GM19193 (cell line): ENCODE measurements around the gene CREB3L4.

ENCODE experiments used
- POLR2A ChIP-seq: IDR thresholded peaks from 4 replicates; pipeline ENCODE4 v1.6.1; 2011; ENCODE audit not compliant: insufficient read depth, insufficient read length; ENCODE audit errors: extremely low read depth

Gene CREB3L4

GRCh38 chr1:153962088-153963029 lies 5.3 kb upstream of the CREB3L4 start:
- no peak for TF ChIP-seq POLR2A

DNA sequence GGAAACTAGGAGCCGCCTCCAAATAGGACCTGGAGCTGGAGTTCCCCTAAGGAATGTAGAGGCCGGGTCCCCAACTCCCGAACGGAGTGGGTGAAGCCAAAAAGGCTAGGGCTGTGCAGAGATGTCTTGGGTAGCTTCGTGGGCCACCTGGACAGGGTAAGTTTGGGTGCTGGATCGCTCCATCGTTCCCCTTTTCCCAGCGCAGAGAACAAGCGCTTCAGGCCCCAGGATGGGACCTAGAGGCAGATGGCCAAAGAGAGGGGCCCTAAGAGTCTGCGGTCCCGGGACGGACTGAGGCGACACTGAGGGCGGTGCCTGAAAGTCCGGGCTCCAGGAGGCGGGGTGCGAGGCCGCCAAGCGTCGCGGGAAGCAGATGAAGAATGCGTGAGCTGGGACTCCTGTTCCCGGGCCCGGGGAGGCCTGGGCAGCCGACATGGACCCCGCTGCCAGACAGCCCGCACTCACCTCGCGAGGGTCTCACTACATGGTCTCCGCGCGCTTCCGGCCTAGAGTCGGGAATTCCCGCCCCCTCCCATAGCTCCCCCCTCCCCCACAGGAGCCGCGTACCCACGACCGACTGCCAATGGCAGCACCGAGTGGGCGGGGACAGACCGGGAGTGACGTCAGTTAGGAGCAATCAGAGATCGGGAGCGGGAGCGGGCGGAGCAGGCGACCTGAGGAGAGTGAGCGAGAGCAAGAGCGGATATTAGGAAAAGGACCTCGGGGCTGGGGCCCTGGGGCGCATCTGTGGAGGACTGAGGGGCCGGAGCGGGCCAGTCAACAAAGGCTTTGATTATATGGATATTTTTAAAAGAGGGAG lies 4.5 kb upstream of the CREB3L4 start, which contains the start of gene SLC39A1:
TSS of gene SLC39A1 (minus strand) at position 508 of the 820 bp plus-strand sequence. CDS start 822 bp downstream, outside the sequence.
- TF ChIP-seq POLR2A, result peak; percentile 78

DNA sequence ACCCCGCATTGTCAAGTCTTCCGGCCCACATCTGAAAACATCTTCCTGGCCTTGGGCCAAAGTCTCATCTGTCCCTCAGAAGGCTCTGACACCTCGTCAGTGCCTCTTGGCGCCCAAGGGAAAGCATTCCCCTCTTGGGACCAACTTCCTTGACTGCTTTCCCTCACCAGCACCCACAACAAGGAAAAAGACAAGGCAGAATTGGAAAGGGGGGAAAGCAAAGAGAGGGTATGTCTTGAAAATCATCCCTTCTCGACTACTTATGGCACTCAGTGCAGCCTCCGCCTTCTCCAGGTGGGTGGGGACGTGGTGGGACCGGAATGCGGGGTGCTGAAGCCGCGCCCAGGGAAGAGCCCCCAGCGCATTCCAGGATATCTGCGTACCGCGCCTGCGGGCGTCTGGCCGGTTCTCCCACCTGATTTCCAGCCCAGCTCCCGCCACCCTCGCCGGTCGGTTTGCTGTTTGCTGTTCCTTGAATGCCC lies 3.8 kb upstream of the CREB3L4 start:
- no peak for TF ChIP-seq POLR2A

- no peak for TF ChIP-seq POLR2A
Observed at GRCh38 chr1:153968000-153968363, 280 bp downstream of the CREB3L4 start.

GRCh38 chr1:153968408-153968807 lies 706 bp downstream of the CREB3L4 start:
- TF ChIP-seq POLR2A, result no peak

- no peak for TF ChIP-seq POLR2A
Observed at GRCh38 chr1:153968972-153969371, 1.3 kb downstream of the CREB3L4 start.

- no peak for TF ChIP-seq POLR2A
Observed at GRCh38 chr1:153970346-153970745, 2.6 kb downstream of the CREB3L4 start.

DNA sequence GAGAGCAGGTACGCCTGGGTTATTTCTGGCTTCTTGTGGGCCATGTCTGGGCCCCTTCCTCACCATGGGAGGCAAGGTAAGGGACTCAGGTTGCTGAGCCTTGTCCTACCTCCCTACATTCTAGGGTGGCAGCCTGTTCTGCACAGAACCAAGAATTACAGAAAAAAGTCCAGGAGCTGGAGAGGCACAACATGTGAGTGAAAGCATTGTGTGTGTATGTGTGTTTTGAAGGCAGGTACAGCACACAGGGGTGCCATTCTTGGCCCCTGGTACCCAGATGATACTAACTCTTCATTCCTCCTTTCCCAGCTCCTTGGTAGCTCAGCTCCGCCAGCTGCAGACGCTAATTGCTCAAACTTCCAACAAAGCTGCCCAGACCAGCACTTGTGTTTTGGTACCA lies 5.4 kb downstream of the CREB3L4 start:
- no peak for TF ChIP-seq POLR2A

DNA sequence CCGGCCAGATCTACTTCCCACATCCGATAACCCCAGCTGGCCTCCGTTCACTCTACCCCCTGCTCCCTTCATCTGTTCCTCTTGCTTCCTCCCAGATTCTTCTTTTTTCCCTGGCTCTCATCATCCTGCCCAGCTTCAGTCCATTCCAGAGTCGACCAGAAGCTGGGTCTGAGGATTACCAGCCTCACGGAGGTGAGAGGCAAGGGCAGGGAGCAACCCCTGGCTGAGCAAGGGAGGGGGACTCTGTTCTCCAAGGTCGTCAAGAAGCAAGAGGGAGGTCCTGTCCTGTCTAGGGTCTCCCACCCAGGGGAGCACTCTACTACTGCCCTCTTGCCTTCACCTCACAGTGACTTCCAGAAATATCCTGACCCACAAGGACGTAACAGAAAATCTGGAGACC lies 5.8 kb downstream of the CREB3L4 start:
- no peak for TF ChIP-seq POLR2A

DNA sequence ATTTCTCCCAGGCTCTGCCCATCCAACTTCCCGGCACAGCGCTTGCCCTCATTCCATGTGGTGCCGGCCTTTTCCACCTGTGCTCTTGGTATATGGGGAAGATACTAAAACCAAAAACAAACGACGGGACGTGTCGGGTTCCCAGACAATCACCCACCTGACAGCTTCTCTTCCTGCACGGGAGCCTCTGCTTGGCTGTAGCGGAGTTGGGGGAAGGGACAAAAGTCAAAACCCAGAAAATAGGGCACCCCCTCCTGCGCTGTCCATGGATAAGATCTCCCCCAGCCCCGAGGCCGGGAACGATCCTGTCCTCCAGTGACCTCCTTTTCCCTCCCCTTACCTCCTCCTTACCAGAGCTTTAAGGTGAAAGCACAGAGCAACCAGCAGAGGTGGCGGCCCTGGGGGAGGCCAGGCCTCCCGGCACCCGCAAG lies 9.1 kb downstream of the CREB3L4 start:
- no peak for TF ChIP-seq POLR2A

DNA sequence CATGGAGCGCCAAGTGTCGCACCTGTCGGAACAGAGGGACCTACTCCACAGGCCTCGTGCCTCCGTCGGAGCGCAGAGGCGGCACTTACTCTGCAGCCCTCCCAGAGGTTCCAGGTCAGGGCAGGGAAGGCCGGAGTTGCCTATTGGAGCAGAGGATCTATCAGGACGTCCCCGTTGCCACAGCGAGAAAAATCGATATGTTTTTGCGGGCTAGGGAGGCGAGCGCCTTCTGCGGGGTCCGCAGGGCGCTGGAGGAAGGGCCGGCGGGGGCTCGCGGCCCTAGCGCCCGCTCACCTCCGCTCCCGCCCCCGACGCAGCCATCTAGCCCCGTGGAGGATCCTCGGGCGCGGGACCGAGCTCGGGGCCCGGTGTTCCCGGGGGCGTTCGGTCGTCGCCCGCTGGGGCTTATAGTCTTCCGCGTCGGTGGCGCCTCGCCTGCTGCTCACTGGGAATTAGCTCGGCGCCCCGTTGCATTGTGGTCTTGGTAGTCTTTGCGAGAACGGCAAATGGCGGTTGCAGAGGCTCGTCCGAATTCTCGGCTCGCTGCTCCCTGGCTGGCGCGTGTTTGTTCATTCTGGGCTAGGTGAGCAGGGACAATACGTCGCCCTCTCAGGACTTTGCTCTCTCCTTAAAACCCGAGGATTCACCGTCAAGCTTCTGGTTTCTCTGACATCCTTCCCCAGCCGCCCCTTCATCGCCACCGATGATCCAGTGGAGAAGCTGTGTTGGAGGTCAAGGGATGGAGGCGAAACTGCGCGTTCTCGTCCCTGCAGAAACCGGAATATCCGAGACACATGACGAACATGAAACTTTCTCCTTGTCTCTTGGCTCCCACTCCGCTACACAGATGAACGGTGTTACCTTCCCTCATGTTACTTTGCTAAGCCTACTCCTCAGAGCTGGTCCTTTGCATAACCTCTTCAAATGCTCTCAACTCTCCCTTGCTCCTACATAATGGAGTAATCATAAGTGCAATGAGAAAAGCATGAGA lies 9.8 kb downstream of the CREB3L4 start, which contains the start of gene JTB:
TSS of gene JTB (minus strand) at position 425 of the 991 bp plus-strand sequence. CDS start at position 3, 422 bp downstream.
- peak; percentile 92 for TF ChIP-seq POLR2A

- TF ChIP-seq POLR2A, result no peak
Observed at GRCh38 chr1:153978274-153978909, 10.7 kb downstream of the CREB3L4 start.

- no peak for TF ChIP-seq POLR2A
Observed at GRCh38 chr1:153984123-153984894, 16.6 kb downstream of the CREB3L4 start.
